Smooth muscle cell (in vitro differentiated cells): ENCODE measurements around the gene AK1. TPM values are rescaled to one million over a fixed set of nuclear protein-coding genes. Genes with fewer than 3 reads are reported as not detected.

Experiments used
- DNase-seq: peaks from one replicate; lab custom pipeline; 2025; ENCODE audit not compliant: unreplicated experiment; lab: John Stamatoyannopoulos, UW
- H2AFZ ChIP-seq: fragments of 200-600 bp; sonication (generic); 2 replicates; pipeline ENCODE4 v1.6.0; 2016; ENCODE audit warnings: antibody characterized with exemption, low read depth, mild to moderate bottlenecking
- H3F3A ChIP-seq: fragments of 200-600 bp; sonication (generic); 2 replicates; pipeline ENCODE4 v1.6.0; 2017; ENCODE audit warnings: antibody characterized with exemption, low read depth
- H3K27ac ChIP-seq: fragments of 200-600 bp; sonication (generic); 2 replicates; pipeline ENCODE4 v1.5.1; 2016; ENCODE audit warnings: low read depth, mild to moderate bottlenecking
- H3K27me3 ChIP-seq: fragments of 200-600 bp; sonication (generic); 2 replicates; pipeline ENCODE4 v1.6.1; 2016; ENCODE audit warnings: low read depth, mild to moderate bottlenecking
- H3K36me3 ChIP-seq: fragments of 200-600 bp; sonication (generic); 2 replicates; pipeline ENCODE4 v1.5.1; 2016; ENCODE audit warnings: low read depth
- H3K4me1 ChIP-seq: fragments of 200-600 bp; sonication (generic); 2 replicates; pipeline ENCODE4 v1.5.1; 2016; ENCODE audit warnings: low read depth
- H3K4me2 ChIP-seq: fragments of 200-600 bp; sonication (generic); 2 replicates; pipeline ENCODE4 v1.6.0; 2016; ENCODE audit warnings: mild to moderate bottlenecking
- H3K4me3 ChIP-seq: fragments of 200-600 bp; sonication (generic); 2 replicates; pipeline ENCODE4 v1.5.1; 2016; ENCODE audit warnings: mild to moderate bottlenecking
- H3K79me2 ChIP-seq: fragments of 200-600 bp; sonication (generic); 2 replicates; pipeline ENCODE4 v1.6.0; 2016; ENCODE audit warnings: low read depth, mild to moderate bottlenecking
- H3K9ac ChIP-seq: fragments of 200-600 bp; sonication (generic); 2 replicates; pipeline ENCODE4 v1.6.0; 2016; ENCODE audit warnings: low read depth
- H3K9me3 ChIP-seq: fragments of 200-600 bp; sonication (generic); replicated peaks from 2 replicates; pipeline ENCODE4 v1.5.1; 2016; ENCODE audit warnings: low read depth
- H4K20me1 ChIP-seq: fragments of 200-600 bp; sonication (generic); 2 replicates; pipeline ENCODE4 v1.6.0; 2016; ENCODE audit warnings: low read depth
- CTCF ChIP-seq: fragments of 200-600 bp; sonication (generic); IDR thresholded peaks from 2 replicates; pipeline ENCODE4 v1.5.1; 2017; ENCODE audit warnings: borderline replicate concordance, mild to moderate bottlenecking, antibody characterized with exemption; ENCODE audit not compliant: insufficient read depth, poor library complexity, severe bottlenecking
- WGBS: methylation state at CpG from one replicate; pipeline ENCODE4 v1.1.7; 2016; ENCODE audit warnings: low lambda C conversion rate; 5-methylcytosine and 5-hydroxymethylcytosine counted together
- polyA plus RNA-seq: library from polyadenylated mRNA; unstranded; fragments of >200 nt; fragmentation: Nextera tagmentation; extraction: Ambion mirVana; gene quantifications from 2 replicates; pipeline ENCODE4 v1.2.1, GENCODE V29; 2016
- total RNA-seq: library from RNA; depleted of rRNA; stranded (reverse); fragments of >200 nt; gene quantifications from 2 replicates; pipeline ENCODE4 v1.2.3, GENCODE V29; 2014

The AK1 gene
- total and polyA plus RNA-seq, 2 experiments from 2014 or later: 52.4 to 97.8 TPM

GRCh38 chr9:127890053-127890452, 12.6 kb upstream of the AK1 start:
- H3K27me3 ChIP-seq: no peaks in the 10 kb centered on the region
- no peaks in the 10 kb centered on the region for H3K9me3 ChIP-seq
- no peak overlapping the region for H3K27ac ChIP-seq
- H4K20me1 ChIP-seq: peaks cover 16% of the 10 kb centered on the region
- H2AFZ ChIP-seq: no peak overlapping the region
- DNase-seq: no peak
- H3K79me2 ChIP-seq: no peaks in the 10 kb centered on the region
- TF ChIP-seq CTCF: no peak
- WGBS: 94% methylated on average over 3 of the region's 3 CpGs
- H3K9ac ChIP-seq: no peak overlapping the region
- H3F3A ChIP-seq: no peaks in the 10 kb centered on the region
- peaks cover 12% of the 10 kb centered on the region for H3K36me3 ChIP-seq
- H3K4me2 ChIP-seq: no peak overlapping the region
- H3K4me1 ChIP-seq: no peaks in the 10 kb centered on the region
- no peak overlapping the region for H3K4me3 ChIP-seq

- no peak overlapping the region for H2AFZ ChIP-seq
- H3K4me1 ChIP-seq: no peaks in the 10 kb centered on the region
- no peaks in the 10 kb centered on the region for H3F3A ChIP-seq
- peaks cover 16% of the 10 kb centered on the region for H4K20me1 ChIP-seq
- H3K9me3 ChIP-seq: no peaks in the 10 kb centered on the region
- no peaks in the 10 kb centered on the region for H3K79me2 ChIP-seq
- no peak overlapping the region for H3K27ac ChIP-seq
- no peak overlapping the region for H3K9ac ChIP-seq
- no peak overlapping the region for H3K4me3 ChIP-seq
- no peak for TF ChIP-seq CTCF
- no peak for DNase-seq
- H3K36me3 ChIP-seq: no peaks in the 10 kb centered on the region
- no peak overlapping the region for H3K4me2 ChIP-seq
- 92% methylated on average over 2 of the region's 2 CpGs for WGBS
- H3K27me3 ChIP-seq: no peaks in the 10 kb centered on the region
Measured at GRCh38 chr9:127887792-127888191, 10.3 kb upstream of the AK1 start.

- Histone ChIP-seq H3K4me1 (no peaks in the 10 kb centered on the region), H3K4me3 (no peak overlapping the region), H3K27ac (no peak overlapping the region), H2AFZ (no peak overlapping the region), H3K9ac (no peak overlapping the region), H3K9me3 (no peaks in the 10 kb centered on the region), H3K79me2 (no peaks in the 10 kb centered on the region), H3K27me3 (no peaks in the 10 kb centered on the region), H3K4me2 (no peak overlapping the region), H3F3A (no peaks in the 10 kb centered on the region), H3K36me3 (no peaks in the 10 kb centered on the region), H4K20me1 (peaks cover 16% of the 10 kb centered on the region)
- no peak for TF ChIP-seq CTCF
- 96% methylated on average over 18 of the region's 18 CpGs for WGBS
- DNase-seq: no peak
Measured at GRCh38 chr9:127886401-127886972, 9.0 kb upstream of the AK1 start.
